Keratinocyte (primary cell): Measurements from ENCODE around the gene WWC2.

Experiments used
- EZH2 ChIP-seq: IDR thresholded peaks from one replicate; pipeline ENCODE4 v1.6.1; 2012; ENCODE audit warnings: inconsistent platforms, mild to moderate bottlenecking, low read length, moderate library complexity
- TF ChIP-seq, protein P1 (sequence below), 3 experiments: IDR thresholded peaks in 1 of 3; conservative IDR thresholded peaks in 1 of 3; optimal IDR thresholded peaks in 1 of 3; 2 replicates in 2 of 3; 3 replicates in 1 of 3; pipeline versions ENCODE3 to v1.5.1; 2011; ENCODE audit warnings: low read length in 3 of 3, mild to moderate bottlenecking in 3 of 3, moderate library complexity in 2 of 3, control low read depth in 1 of 3, inconsistent platforms in 1 of 3; ENCODE audit not compliant: insufficient read depth in 2 of 3; ENCODE audit errors: extremely low read depth in 1 of 3

DNA sequence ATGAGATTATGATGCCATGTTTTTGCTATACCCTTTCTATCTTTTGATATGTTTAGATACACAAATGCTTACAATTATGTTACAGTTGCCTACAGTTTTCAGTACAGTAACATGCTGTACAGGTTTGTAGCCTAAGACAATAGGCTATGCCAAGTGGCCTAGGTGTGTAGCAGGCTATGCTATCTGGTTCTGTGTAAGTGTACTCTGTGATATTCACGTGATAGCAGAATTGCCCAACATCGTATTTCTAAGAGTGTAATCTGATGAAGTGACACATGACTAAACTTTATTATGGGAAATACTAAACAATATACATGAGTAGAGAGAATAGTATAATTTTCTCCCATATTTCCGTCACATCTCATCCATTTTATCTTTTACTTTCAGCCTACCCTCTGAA is 124.0 kb downstream of the WWC2 start:
- TF ChIP-seq, protein P1, sequence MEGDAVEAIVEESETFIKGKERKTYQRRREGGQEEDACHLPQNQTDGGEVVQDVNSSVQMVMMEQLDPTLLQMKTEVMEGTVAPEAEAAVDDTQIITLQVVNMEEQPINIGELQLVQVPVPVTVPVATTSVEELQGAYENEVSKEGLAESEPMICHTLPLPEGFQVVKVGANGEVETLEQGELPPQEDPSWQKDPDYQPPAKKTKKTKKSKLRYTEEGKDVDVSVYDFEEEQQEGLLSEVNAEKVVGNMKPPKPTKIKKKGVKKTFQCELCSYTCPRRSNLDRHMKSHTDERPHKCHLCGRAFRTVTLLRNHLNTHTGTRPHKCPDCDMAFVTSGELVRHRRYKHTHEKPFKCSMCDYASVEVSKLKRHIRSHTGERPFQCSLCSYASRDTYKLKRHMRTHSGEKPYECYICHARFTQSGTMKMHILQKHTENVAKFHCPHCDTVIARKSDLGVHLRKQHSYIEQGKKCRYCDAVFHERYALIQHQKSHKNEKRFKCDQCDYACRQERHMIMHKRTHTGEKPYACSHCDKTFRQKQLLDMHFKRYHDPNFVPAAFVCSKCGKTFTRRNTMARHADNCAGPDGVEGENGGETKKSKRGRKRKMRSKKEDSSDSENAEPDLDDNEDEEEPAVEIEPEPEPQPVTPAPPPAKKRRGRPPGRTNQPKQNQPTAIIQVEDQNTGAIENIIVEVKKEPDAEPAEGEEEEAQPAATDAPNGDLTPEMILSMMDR (optimal IDR thresholded peaks at IDR 0.05 in 1 of 3, IDR thresholded peaks at IDR 0.05 in 1 of 3, conservative IDR thresholded peaks at IDR 0.05 in 1 of 3; ENCODE audit: extremely low read depth in 1 of 3, insufficient read depth in 2 of 3, low read length in 3 of 3) = no peak
- TF ChIP-seq EZH2 = no peak
